UCSD-AML1 (cell line): Measurements from ENCODE around the gene KRT222.
A peak's percentile ranks its signal among the peaks of the same experiment; 100 is the strongest.

Experiments
- DNase-seq: peaks from one replicate; lab custom pipeline; 2025; ENCODE audit not compliant: unreplicated experiment; lab: John Stamatoyannopoulos, UW

The KRT222 gene

GRCh38 chr17:40615841-40616476 lies 49.0 kb downstream of the KRT222 start:
- DNase-seq = no peak

GRCh38 chr17:40615068-40615840 lies 49.7 kb downstream of the KRT222 start:
- DNase-seq = peak; percentile 37

- no peak for DNase-seq
These were observed 50.4 kb downstream of the KRT222 start for GRCh38 chr17:40614431-40615067.

- DNase-seq = no peak
These were observed 51.4 kb downstream of the KRT222 start for GRCh38 chr17:40613467-40614154.

GRCh38 chr17:40612599-40613244 lies 52.3 kb downstream of the KRT222 start:
- no peak for DNase-seq

- no peak for DNase-seq
These were observed 53.0 kb downstream of the KRT222 start for GRCh38 chr17:40611840-40612474.

- no peak for DNase-seq
These were observed 54.6 kb downstream of the KRT222 start for GRCh38 chr17:40610359-40610758.

- no peak for DNase-seq
These were observed 56.9 kb downstream of the KRT222 start for GRCh38 chr17:40608061-40608581.

GRCh38 chr17:40607641-40608040 lies 57.3 kb downstream of the KRT222 start:
- no peak for DNase-seq

- no peak for DNase-seq
These were observed 58.2 kb downstream of the KRT222 start for GRCh38 chr17:40606548-40607353.

GRCh38 chr17:40605306-40605705 lies 59.7 kb downstream of the KRT222 start:
- no peak for DNase-seq
